22Rv1 (cell line): ENCODE measurements around the gene MED12L.

Source experiments
- H3K27ac ChIP-seq: fragments of 450-650 bp; 2 replicates; pipeline ENCODE4 v1.5.1; 2017
- ZFX ChIP-seq: fragments of 450-650 bp; IDR thresholded peaks from 2 replicates; pipeline ENCODE4 v1.6.1; 2017; ENCODE audit warnings: antibody characterized with exemption, borderline replicate concordance
- TF ChIP-seq, protein P1 (sequence below): fragments of 450-650 bp; IDR thresholded peaks from 2 replicates; pipeline ENCODE4 v1.5.1; 2017; ENCODE audit warnings: mild to moderate bottlenecking

Gene MED12L

DNA sequence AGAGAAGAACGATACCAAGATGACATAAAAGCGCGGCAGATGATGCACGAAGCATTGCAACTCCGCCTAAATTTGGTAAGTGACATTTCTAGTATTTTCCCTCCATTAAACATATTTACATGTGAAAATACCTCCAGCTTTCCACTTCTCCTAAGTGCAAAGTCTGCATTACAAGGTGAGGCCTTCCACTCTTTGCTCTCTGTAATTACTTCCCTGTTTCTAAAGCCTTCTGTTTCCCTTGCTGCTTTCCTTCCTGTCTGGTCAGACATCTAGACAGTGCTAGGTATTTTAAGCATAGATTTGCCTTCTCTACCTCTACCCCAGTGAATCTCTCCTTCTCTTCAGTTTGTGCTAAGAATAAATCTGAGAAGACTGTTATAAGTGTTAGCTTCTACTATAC lies 297.2 kb downstream of the MED12L start:
- TF ChIP-seq ZFX = no peak
- TF ChIP-seq, protein P1, sequence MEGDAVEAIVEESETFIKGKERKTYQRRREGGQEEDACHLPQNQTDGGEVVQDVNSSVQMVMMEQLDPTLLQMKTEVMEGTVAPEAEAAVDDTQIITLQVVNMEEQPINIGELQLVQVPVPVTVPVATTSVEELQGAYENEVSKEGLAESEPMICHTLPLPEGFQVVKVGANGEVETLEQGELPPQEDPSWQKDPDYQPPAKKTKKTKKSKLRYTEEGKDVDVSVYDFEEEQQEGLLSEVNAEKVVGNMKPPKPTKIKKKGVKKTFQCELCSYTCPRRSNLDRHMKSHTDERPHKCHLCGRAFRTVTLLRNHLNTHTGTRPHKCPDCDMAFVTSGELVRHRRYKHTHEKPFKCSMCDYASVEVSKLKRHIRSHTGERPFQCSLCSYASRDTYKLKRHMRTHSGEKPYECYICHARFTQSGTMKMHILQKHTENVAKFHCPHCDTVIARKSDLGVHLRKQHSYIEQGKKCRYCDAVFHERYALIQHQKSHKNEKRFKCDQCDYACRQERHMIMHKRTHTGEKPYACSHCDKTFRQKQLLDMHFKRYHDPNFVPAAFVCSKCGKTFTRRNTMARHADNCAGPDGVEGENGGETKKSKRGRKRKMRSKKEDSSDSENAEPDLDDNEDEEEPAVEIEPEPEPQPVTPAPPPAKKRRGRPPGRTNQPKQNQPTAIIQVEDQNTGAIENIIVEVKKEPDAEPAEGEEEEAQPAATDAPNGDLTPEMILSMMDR = no peak
- no peak overlapping the region for H3K27ac ChIP-seq

DNA sequence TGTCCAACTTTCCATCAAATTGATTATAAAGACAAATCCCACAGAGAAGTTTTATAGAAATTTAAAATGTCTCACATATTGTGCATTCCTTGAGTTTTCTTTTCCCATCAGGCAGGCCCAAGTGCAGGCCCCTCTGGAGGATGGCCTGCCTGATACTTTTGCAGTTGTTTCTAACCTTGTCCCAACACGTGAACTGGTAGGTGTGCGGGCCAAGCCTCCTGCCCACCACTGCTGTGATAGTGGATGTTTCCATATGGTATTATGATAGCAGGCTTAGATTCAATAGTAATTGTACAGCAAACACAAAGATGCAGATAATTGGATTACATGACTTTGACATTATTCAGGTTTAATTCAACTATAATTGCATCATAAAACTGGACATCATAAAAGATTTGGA lies 297.6 kb downstream of the MED12L start:
- TF ChIP-seq, protein P1 = no peak
- TF ChIP-seq ZFX = no peak
- H3K27ac ChIP-seq = no peak overlapping the region

- no peak for TF ChIP-seq ZFX
- TF ChIP-seq, protein P1 = no peak
- H3K27ac ChIP-seq = no peak overlapping the region
Measured at GRCh38 chr3:151383956-151384355, 298.5 kb downstream of the MED12L start.

GRCh38 chr3:151384741-151385174 lies 299.3 kb downstream of the MED12L start, which contains the start of gene P2RY12:
Gene P2RY12, minus strand, starts transcription at chr3:151384753. Its CDS starts 45,908 bp downstream, at chr3:151338845.
- no peak within 1 kb of the TSS for H3K27ac ChIP-seq
- TF ChIP-seq ZFX = no peak
- TF ChIP-seq, protein P1 = no peak

GRCh38 chr3:151386056-151386455 lies 300.6 kb downstream of the MED12L start:
- H3K27ac ChIP-seq = no peak overlapping the region
- no peak for TF ChIP-seq ZFX
- TF ChIP-seq, protein P1 = no peak

DNA sequence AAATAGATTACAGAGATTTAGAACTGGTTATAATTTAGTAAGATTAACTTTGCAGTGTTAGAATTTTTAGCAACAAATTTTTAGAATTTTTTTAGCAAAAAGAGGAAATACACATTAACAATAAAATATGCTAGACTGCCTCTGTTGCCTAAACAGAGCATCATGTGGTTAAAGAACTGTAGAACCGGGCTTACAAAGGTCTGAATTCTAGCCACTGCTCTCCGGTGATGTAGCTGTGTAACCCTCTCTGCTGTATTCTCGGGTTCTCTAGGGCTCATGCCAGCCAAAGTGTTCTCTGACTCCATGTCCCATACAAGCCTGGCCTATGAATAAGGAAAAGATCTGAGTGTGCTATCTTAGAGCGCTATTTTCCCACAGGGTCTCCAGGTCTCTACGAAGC lies 302.0 kb downstream of the MED12L start:
- TF ChIP-seq, protein P1 = no peak
- no peak for TF ChIP-seq ZFX

DNA sequence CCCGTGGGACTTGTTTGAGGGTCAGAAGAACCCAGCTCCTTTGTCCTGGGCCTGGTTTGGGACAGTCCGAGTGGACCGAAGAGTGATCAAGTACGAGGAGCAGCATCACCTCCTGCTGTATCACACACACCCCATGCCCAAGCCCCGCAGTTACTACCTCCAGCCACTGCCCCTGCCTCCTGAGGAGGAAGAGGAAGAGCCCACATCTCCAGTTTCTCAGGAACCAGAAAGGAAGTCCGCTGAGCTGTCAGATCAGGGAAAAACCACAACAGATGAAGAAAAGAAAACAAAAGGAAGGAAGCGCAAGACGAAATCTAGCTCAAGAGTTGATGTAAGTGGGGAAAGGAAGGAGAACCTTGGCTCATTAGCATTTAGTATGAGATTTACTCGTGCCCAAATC lies 302.4 kb downstream of the MED12L start:
- TF ChIP-seq, protein P1 = no peak
- H3K27ac ChIP-seq = no peak overlapping the region

More for the DNA sequence above, 302.0 kb downstream of the MED12L start:
- H3K27ac ChIP-seq = no peak overlapping the region
